ENCODE data around the gene ASZ1. TPM values are rescaled to one million over a fixed set of nuclear protein-coding genes. Genes with fewer than 3 reads are reported as not detected.
A peak's percentile ranks its signal among the peaks of the same experiment; 100 is the strongest.

Gene ASZ1
- total RNA-seq, 1 donor from 2014 or later = not detected

DNA sequence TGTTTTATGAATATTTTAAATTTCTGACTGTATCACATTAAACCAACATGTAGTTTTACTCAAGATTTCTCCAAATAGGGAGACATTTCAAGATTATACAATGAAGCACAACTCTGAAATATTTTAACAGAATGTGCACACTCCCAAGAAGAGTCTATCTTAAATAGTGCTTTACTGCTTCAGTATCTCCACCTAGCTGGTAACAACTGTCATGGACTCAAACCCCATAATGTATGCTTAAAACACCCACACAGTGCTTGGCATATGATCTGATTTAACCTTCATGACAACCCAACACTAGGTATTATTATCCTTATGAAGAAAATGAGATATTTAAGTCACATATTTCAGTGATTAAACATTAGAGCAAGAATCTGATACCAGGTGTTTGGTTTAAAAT, 45.9 kb downstream of the ASZ1 start:
- Histone ChIP-seq H3K4me1 (ENCODE audit: insufficient read depth, low read length) (no peaks in the 10 kb centered on the region), H3K79me2 (ENCODE audit: insufficient read depth, low read length) (no peaks in the 10 kb centered on the region), H3K4me3 (ENCODE audit: insufficient read depth, low read depth, low read length) (no peak overlapping the region), H3K9me3 (ENCODE audit: insufficient read depth, low read depth, low read length) (no peaks in the 10 kb centered on the region), H4K20me1 (ENCODE audit: insufficient read depth, low read length) (no peaks in the 10 kb centered on the region), H3K36me3 (ENCODE audit: insufficient read depth, low read length) (no peaks in the 10 kb centered on the region), H3K4me2 (ENCODE audit: low read length) (no peak overlapping the region), H3K27me3 (ENCODE audit: insufficient read depth, low read length) (no peaks in the 10 kb centered on the region), H2AFZ (ENCODE audit: low read depth, low read length) (no peak overlapping the region), H3K9ac (ENCODE audit: low read length) (no peak overlapping the region), H3K27ac (ENCODE audit: low read depth, low read length) (no peak overlapping the region)
- H3K4me1 Mint-ChIP-seq (ENCODE audit: low read depth, unreplicated experiment) = no peaks in the 10 kb centered on the region
- DNase-seq (ENCODE audit: low read depth) (no peak), FAIRE-seq (no peak)
- H3K27me3 Mint-ChIP-seq (ENCODE audit: low read depth, unreplicated experiment) = no peaks in the 10 kb centered on the region
- TF ChIP-seq EZH2 (IDR thresholded peaks at IDR 0.05; ENCODE audit: insufficient read depth, low read length) = no peak
- TF ChIP-seq, protein P1, sequence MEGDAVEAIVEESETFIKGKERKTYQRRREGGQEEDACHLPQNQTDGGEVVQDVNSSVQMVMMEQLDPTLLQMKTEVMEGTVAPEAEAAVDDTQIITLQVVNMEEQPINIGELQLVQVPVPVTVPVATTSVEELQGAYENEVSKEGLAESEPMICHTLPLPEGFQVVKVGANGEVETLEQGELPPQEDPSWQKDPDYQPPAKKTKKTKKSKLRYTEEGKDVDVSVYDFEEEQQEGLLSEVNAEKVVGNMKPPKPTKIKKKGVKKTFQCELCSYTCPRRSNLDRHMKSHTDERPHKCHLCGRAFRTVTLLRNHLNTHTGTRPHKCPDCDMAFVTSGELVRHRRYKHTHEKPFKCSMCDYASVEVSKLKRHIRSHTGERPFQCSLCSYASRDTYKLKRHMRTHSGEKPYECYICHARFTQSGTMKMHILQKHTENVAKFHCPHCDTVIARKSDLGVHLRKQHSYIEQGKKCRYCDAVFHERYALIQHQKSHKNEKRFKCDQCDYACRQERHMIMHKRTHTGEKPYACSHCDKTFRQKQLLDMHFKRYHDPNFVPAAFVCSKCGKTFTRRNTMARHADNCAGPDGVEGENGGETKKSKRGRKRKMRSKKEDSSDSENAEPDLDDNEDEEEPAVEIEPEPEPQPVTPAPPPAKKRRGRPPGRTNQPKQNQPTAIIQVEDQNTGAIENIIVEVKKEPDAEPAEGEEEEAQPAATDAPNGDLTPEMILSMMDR (IDR thresholded peaks at IDR 0.05; ENCODE audit: insufficient read depth, low read depth, low read length) = no peak
- H3K36me3 Mint-ChIP-seq (ENCODE audit: low read depth, unreplicated experiment) = no peaks in the 10 kb centered on the region
- no peak overlapping the region for H3K27ac Mint-ChIP-seq (ENCODE audit: unreplicated experiment)
- H3K9me3 Mint-ChIP-seq (ENCODE audit: unreplicated experiment) = no peaks in the 10 kb centered on the region
- no peak overlapping the region for H3K4me3 Mint-ChIP-seq (ENCODE audit: unreplicated experiment)

DNA sequence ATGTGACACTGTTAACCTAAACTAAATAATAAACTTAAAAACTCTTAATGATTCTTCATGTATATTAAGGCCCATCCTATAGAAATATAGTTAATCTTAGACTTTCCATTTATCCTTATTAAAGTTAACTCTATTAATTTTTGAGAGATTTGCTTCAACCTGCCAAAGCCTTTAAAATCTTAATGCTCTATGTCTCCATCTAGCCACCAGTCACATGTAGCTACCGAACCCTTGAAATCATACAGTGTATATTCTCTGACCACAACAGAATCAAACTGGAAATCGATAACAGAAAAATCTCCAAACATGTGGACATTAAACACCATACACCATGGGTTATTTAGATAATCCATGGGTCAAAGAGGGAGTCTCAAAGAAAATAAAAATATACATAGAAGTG, 51.9 kb downstream of the ASZ1 start:
- FAIRE-seq (no peak), DNase-seq (ENCODE audit: low read depth) (no peak)
- H4K20me1 ChIP-seq (ENCODE audit: insufficient read depth, low read length) = no peaks in the 10 kb centered on the region
- Mint-ChIP-seq H3K9me3 (ENCODE audit: unreplicated experiment) (no peaks in the 10 kb centered on the region), H3K4me1 (ENCODE audit: low read depth, unreplicated experiment) (no peaks in the 10 kb centered on the region), H3K4me3 (ENCODE audit: unreplicated experiment) (no peak overlapping the region), H3K27ac (ENCODE audit: unreplicated experiment) (no peak overlapping the region), H3K27me3 (ENCODE audit: low read depth, unreplicated experiment) (no peaks in the 10 kb centered on the region), H3K36me3 (ENCODE audit: low read depth, unreplicated experiment) (no peaks in the 10 kb centered on the region)
- no peak overlapping the region for H3K9ac ChIP-seq (ENCODE audit: low read length)
- H3K27ac ChIP-seq (ENCODE audit: low read depth, low read length) = no peak overlapping the region
- TF ChIP-seq, protein P1 (IDR thresholded peaks at IDR 0.05; ENCODE audit: insufficient read depth, low read depth, low read length) = peak; percentile 23
- TF ChIP-seq EZH2 (IDR thresholded peaks at IDR 0.05; ENCODE audit: insufficient read depth, low read length) = no peak
- no peak overlapping the region for H2AFZ ChIP-seq (ENCODE audit: low read depth, low read length)
- H3K27me3 ChIP-seq (ENCODE audit: insufficient read depth, low read length) = no peaks in the 10 kb centered on the region
- H3K4me3 ChIP-seq (ENCODE audit: insufficient read depth, low read depth, low read length) = no peak overlapping the region
- no peaks in the 10 kb centered on the region for H3K9me3 ChIP-seq (ENCODE audit: insufficient read depth, low read depth, low read length)
- no peaks in the 10 kb centered on the region for H3K4me1 ChIP-seq (ENCODE audit: insufficient read depth, low read length)
- H3K4me2 ChIP-seq (ENCODE audit: low read length) = no peak overlapping the region
- no peaks in the 10 kb centered on the region for H3K79me2 ChIP-seq (ENCODE audit: insufficient read depth, low read length)
- H3K36me3 ChIP-seq (ENCODE audit: insufficient read depth, low read length) = no peaks in the 10 kb centered on the region

DNA sequence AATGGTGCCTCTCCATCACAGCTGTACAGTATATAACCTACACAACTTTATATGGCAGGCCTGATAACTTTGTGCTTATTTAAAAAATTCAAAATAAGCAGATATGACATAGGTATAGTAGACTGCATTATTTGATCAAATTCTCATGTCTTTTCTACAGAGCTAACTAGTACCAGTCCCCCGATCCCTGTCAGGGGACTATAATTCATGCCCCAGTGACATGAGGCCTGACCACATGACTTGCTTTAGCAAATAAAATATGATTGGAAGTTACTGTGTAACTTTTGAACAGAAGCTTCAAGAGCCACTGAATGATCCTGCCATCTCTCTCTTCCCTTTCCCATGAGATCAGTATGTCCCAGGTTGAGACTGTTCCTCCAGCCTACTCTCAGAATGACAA, 55.2 kb downstream of the ASZ1 start:
- H3K27ac ChIP-seq (ENCODE audit: low read depth, low read length) = no peak overlapping the region
- no peak overlapping the region for H3K4me2 ChIP-seq (ENCODE audit: low read length)
- H3K36me3 ChIP-seq (ENCODE audit: insufficient read depth, low read length) = no peaks in the 10 kb centered on the region
- Mint-ChIP-seq H3K4me1 (ENCODE audit: low read depth, unreplicated experiment) (no peaks in the 10 kb centered on the region), H3K27ac (ENCODE audit: unreplicated experiment) (no peak overlapping the region), H3K27me3 (ENCODE audit: low read depth, unreplicated experiment) (no peaks in the 10 kb centered on the region), H3K4me3 (ENCODE audit: unreplicated experiment) (no peak overlapping the region), H3K36me3 (ENCODE audit: low read depth, unreplicated experiment) (no peaks in the 10 kb centered on the region), H3K9me3 (ENCODE audit: unreplicated experiment) (no peaks in the 10 kb centered on the region)
- peaks cover 3% of the 10 kb centered on the region for H3K27me3 ChIP-seq (ENCODE audit: insufficient read depth, low read length)
- TF ChIP-seq, protein P1 (IDR thresholded peaks at IDR 0.05; ENCODE audit: insufficient read depth, low read depth, low read length) = no peak
- TF ChIP-seq EZH2 (IDR thresholded peaks at IDR 0.05; ENCODE audit: insufficient read depth, low read length) = no peak
- no peak overlapping the region for H3K9ac ChIP-seq (ENCODE audit: low read length)
- no peaks in the 10 kb centered on the region for H3K79me2 ChIP-seq (ENCODE audit: insufficient read depth, low read length)
- FAIRE-seq = no peak
- H3K4me3 ChIP-seq (ENCODE audit: insufficient read depth, low read depth, low read length) = no peak overlapping the region
- H2AFZ ChIP-seq (ENCODE audit: low read depth, low read length) = no peak overlapping the region
- H3K4me1 ChIP-seq (ENCODE audit: insufficient read depth, low read length) = no peaks in the 10 kb centered on the region
- H4K20me1 ChIP-seq (ENCODE audit: insufficient read depth, low read length) = no peaks in the 10 kb centered on the region
- H3K9me3 ChIP-seq (ENCODE audit: insufficient read depth, low read depth, low read length) = no peaks in the 10 kb centered on the region
- no peak for DNase-seq (ENCODE audit: low read depth)
